T-helper 17 cell (primary cell): ENCODE results near the gene TMEM178B. TPM values are rescaled to one million over a fixed set of nuclear protein-coding genes. Genes with fewer than 3 reads are reported as not detected.

Experiments used
- ATAC-seq: fragments of 150-1000 bp; cut with Tn5 transposase; 2 replicates; pipeline ENCODE4 v1.10.0; 2021; ENCODE audit warnings: mild to moderate bottlenecking, moderate library complexity
- DNase-seq, 3 donors: peaks; one replicate each; pipeline versions ENCODE4 v3.0.0 to v3.0.0-alpha.2; 2020 to 2021
- H3K9me3 ChIP-seq: one replicate; pipeline ENCODE4 v1.7.0; 2013; ENCODE audit warnings: low read length, mild to moderate bottlenecking; ENCODE audit not compliant: control insufficient read depth, poor library complexity, severe bottlenecking
- H3K27ac Mint-ChIP-seq: one replicate; pipeline ENCODE4 v1.8.0; 2022; ENCODE audit warnings: mild to moderate bottlenecking, moderate library complexity, mixed read lengths
- H3K27me3 Mint-ChIP-seq: one replicate; pipeline ENCODE4 v1.8.0; 2022; ENCODE audit warnings: mixed read lengths
- H3K36me3 Mint-ChIP-seq: one replicate; pipeline ENCODE4 v1.8.0; 2022; ENCODE audit warnings: low read depth, mixed read lengths
- H3K4me1 Mint-ChIP-seq: one replicate; pipeline ENCODE4 v1.8.0; 2022; ENCODE audit warnings: mild to moderate bottlenecking, mixed read lengths
- H3K4me3 Mint-ChIP-seq: one replicate; pipeline ENCODE4 v1.8.0; 2022; ENCODE audit warnings: mild to moderate bottlenecking, moderate library complexity, mixed read lengths
- total RNA-seq, 4 donors: library from RNA in 2 of 4; stranded (reverse) in 2 of 4; gene quantifications; one replicate each; pipeline ENCODE4 v1.2.3 and lab custom pipeline; 2022 to 2026

The TMEM178B gene
- total RNA-seq, 2 donors from 2014 or later, result 0.90 to 0.96 TPM

GRCh38 chr7:141361479-141361878 is 287.6 kb downstream of the TMEM178B start:
- Mint-ChIP-seq H3K27ac (no peak overlapping the region), H3K27me3 (peaks cover 6% of the 10 kb centered on the region), H3K4me1 (peaks cover 3% of the 10 kb centered on the region), H3K36me3 (peaks cover 2% of the 10 kb centered on the region), H3K4me3 (no peak overlapping the region)
- ATAC-seq, result no peak
- no peaks in the 10 kb centered on the region for H3K9me3 ChIP-seq
- no peak for DNase-seq

- no peak overlapping the region for H3K27ac Mint-ChIP-seq
- ATAC-seq, result no peak
These were observed 288.1 kb downstream of the TMEM178B start for GRCh38 chr7:141361960-141362359.

GRCh38 chr7:141362580-141363435 is 288.9 kb downstream of the TMEM178B start:
- Mint-ChIP-seq H3K27me3 (peaks cover 11% of the 10 kb centered on the region), H3K36me3 (peaks cover 4% of the 10 kb centered on the region), H3K27ac (no peak overlapping the region), H3K4me3 (no peak overlapping the region), H3K4me1 (peaks cover 3% of the 10 kb centered on the region)
- no peaks in the 10 kb centered on the region for H3K9me3 ChIP-seq
- ATAC-seq, result no peak
- no peak for DNase-seq

More at GRCh38 chr7:141361960-141362359, 288.1 kb downstream of the TMEM178B start:
- Mint-ChIP-seq H3K36me3 (peaks cover 4% of the 10 kb centered on the region), H3K27me3 (peaks cover 6% of the 10 kb centered on the region), H3K4me1 (peaks cover 3% of the 10 kb centered on the region), H3K4me3 (no peak overlapping the region)
- H3K9me3 ChIP-seq, result no peaks in the 10 kb centered on the region
- DNase-seq, result no peak

GRCh38 chr7:141363748-141364147 is 289.9 kb downstream of the TMEM178B start:
- DNase-seq, result no peak

GRCh38 chr7:141366091-141366621 is 292.3 kb downstream of the TMEM178B start:
- no peaks in the 10 kb centered on the region for H3K9me3 ChIP-seq
- H3K4me1 Mint-ChIP-seq, result peaks cover 3% of the 10 kb centered on the region
- no peak overlapping the region for H3K27ac Mint-ChIP-seq
- H3K36me3 Mint-ChIP-seq, result peaks cover 4% of the 10 kb centered on the region
- H3K4me3 Mint-ChIP-seq, result no peak overlapping the region
- DNase-seq (no peak), ATAC-seq (no peak)
- peaks cover 18% of the 10 kb centered on the region for H3K27me3 Mint-ChIP-seq

More at GRCh38 chr7:141363748-141364147, 289.9 kb downstream of the TMEM178B start:
- Mint-ChIP-seq H3K36me3 (peaks cover 4% of the 10 kb centered on the region), H3K4me3 (no peak overlapping the region), H3K27ac (no peak overlapping the region), H3K4me1 (peaks cover 3% of the 10 kb centered on the region), H3K27me3 (peaks cover 11% of the 10 kb centered on the region)
- H3K9me3 ChIP-seq, result no peaks in the 10 kb centered on the region
- ATAC-seq, result no peak

- Mint-ChIP-seq H3K36me3 (peaks cover 4% of the 10 kb centered on the region), H3K4me1 (no peaks in the 10 kb centered on the region), H3K27me3 (peaks cover 18% of the 10 kb centered on the region), H3K4me3 (no peak overlapping the region), H3K27ac (no peak overlapping the region)
- no peaks in the 10 kb centered on the region for H3K9me3 ChIP-seq
- DNase-seq (no peak), ATAC-seq (no peak)
These were observed 295.6 kb downstream of the TMEM178B start for GRCh38 chr7:141369422-141369821.

GRCh38 chr7:141370178-141370577 is 296.3 kb downstream of the TMEM178B start:
- DNase-seq, result no peak
- Mint-ChIP-seq H3K4me1 (no peaks in the 10 kb centered on the region), H3K27ac (no peak overlapping the region)

GRCh38 chr7:141370650-141371049 is 296.8 kb downstream of the TMEM178B start:
- Mint-ChIP-seq H3K27ac (no peak overlapping the region), H3K36me3 (peaks cover 4% of the 10 kb centered on the region), H3K4me1 (no peaks in the 10 kb centered on the region), H3K4me3 (no peak overlapping the region), H3K27me3 (peaks cover 14% of the 10 kb centered on the region)
- no peak for ATAC-seq
- no peak for DNase-seq
- no peaks in the 10 kb centered on the region for H3K9me3 ChIP-seq

More at GRCh38 chr7:141370178-141370577, 296.3 kb downstream of the TMEM178B start:
- Mint-ChIP-seq H3K27me3 (peaks cover 18% of the 10 kb centered on the region), H3K4me3 (no peak overlapping the region), H3K36me3 (peaks cover 4% of the 10 kb centered on the region)
- no peak for ATAC-seq
- H3K9me3 ChIP-seq, result no peaks in the 10 kb centered on the region

- DNase-seq (no peak), ATAC-seq (no peak)
- H3K27ac Mint-ChIP-seq, result no peak overlapping the region
- H3K4me1 Mint-ChIP-seq, result no peaks in the 10 kb centered on the region
- H3K9me3 ChIP-seq, result no peaks in the 10 kb centered on the region
- H3K36me3 Mint-ChIP-seq, result no peaks in the 10 kb centered on the region
- peaks cover 6% of the 10 kb centered on the region for H3K27me3 Mint-ChIP-seq
- H3K4me3 Mint-ChIP-seq, result no peak overlapping the region
These were observed 300.6 kb downstream of the TMEM178B start for GRCh38 chr7:141374425-141374824.

- Mint-ChIP-seq H3K27me3 (no peaks in the 10 kb centered on the region), H3K4me1 (no peaks in the 10 kb centered on the region), H3K36me3 (no peaks in the 10 kb centered on the region), H3K27ac (no peak overlapping the region), H3K4me3 (no peak overlapping the region)
- ATAC-seq (no peak), DNase-seq (no peak)
- H3K9me3 ChIP-seq, result no peaks in the 10 kb centered on the region
These were observed 301.6 kb downstream of the TMEM178B start for GRCh38 chr7:141375442-141375841.

- ATAC-seq (no peak), DNase-seq (no peak)
- no peaks in the 10 kb centered on the region for H3K36me3 Mint-ChIP-seq
- H3K27me3 Mint-ChIP-seq, result peaks cover 6% of the 10 kb centered on the region
- H3K27ac Mint-ChIP-seq, result no peak overlapping the region
- H3K4me1 Mint-ChIP-seq, result no peaks in the 10 kb centered on the region
- no peaks in the 10 kb centered on the region for H3K9me3 ChIP-seq
- H3K4me3 Mint-ChIP-seq, result no peak overlapping the region
These were observed 304.0 kb downstream of the TMEM178B start for GRCh38 chr7:141377906-141378305.

- no peaks in the 10 kb centered on the region for H3K9me3 ChIP-seq
- Mint-ChIP-seq H3K36me3 (no peaks in the 10 kb centered on the region), H3K27me3 (peaks cover 6% of the 10 kb centered on the region), H3K4me1 (no peaks in the 10 kb centered on the region), H3K4me3 (no peak overlapping the region), H3K27ac (no peak overlapping the region)
- no peak for ATAC-seq
- DNase-seq, result no peak
These were observed 304.5 kb downstream of the TMEM178B start for GRCh38 chr7:141378405-141378804.

- Mint-ChIP-seq H3K4me3 (no peak overlapping the region), H3K4me1 (no peaks in the 10 kb centered on the region)
These were observed 308.0 kb downstream of the TMEM178B start for GRCh38 chr7:141381794-141382427.

More at GRCh38 chr7:141381794-141382427, 308.0 kb downstream of the TMEM178B start:
- H3K36me3 Mint-ChIP-seq, result no peaks in the 10 kb centered on the region
- ATAC-seq, result no peak
- H3K27ac Mint-ChIP-seq, result no peak overlapping the region
- peaks cover 21% of the 10 kb centered on the region for H3K27me3 Mint-ChIP-seq
- no peaks in the 10 kb centered on the region for H3K9me3 ChIP-seq
- DNase-seq, result no peak
